NK-92 treated with Interleukin-12 subunit alpha and Interleukin-12 subunit beta, amount 100 ng/mL, for 24 hours (cell line): ENCODE results near the gene COASY.
A peak's percentile ranks its signal among the peaks of the same experiment; 100 is the strongest.
"Not testable (repeated sequence)": the region's sequence is repeated elsewhere in the genome, so short reads cannot be mapped to it uniquely, and the experiment has no call there.

Source experiments
- DNase-seq: peaks from one replicate; lab custom pipeline; 2025; lab: John Stamatoyannopoulos, UW

Gene COASY

GRCh38 chr17:42553161-42553818 is 8.7 kb upstream of the COASY start:
- no peak for DNase-seq

- no peak for DNase-seq
These were observed 8.1 kb upstream of the COASY start for GRCh38 chr17:42553866-42554249.

- peak; percentile 84 for DNase-seq
These were observed 7.5 kb upstream of the COASY start for GRCh38 chr17:42554250-42555121.

- DNase-seq, result no peak
These were observed 6.8 kb upstream of the COASY start for GRCh38 chr17:42555122-42555622.

- not testable (repeated sequence) for DNase-seq
These were observed 5.9 kb upstream of the COASY start for GRCh38 chr17:42555961-42556617.

- no peak for DNase-seq
These were observed 2.9 kb upstream of the COASY start for GRCh38 chr17:42559075-42559474.

- DNase-seq, result no peak
These were observed 1.7 kb upstream of the COASY start for GRCh38 chr17:42560246-42560645.

GRCh38 chr17:42562388-42563142 is 617 bp downstream of the COASY start:
- DNase-seq, result no peak

- DNase-seq, result no peak
These were observed 1.2 kb downstream of the COASY start for GRCh38 chr17:42563143-42563509.

- no peak for DNase-seq
These were observed 1.6 kb downstream of the COASY start for GRCh38 chr17:42563543-42563942.

- DNase-seq, result no peak
These were observed 2.0 kb downstream of the COASY start for GRCh38 chr17:42563950-42564349.

GRCh38 chr17:42564815-42565522 is 3.0 kb downstream of the COASY start:
- no peak for DNase-seq

GRCh38 chr17:42565523-42566214 is 3.7 kb downstream of the COASY start:
- no peak for DNase-seq

- DNase-seq, result no peak
These were observed 4.4 kb downstream of the COASY start for GRCh38 chr17:42566215-42566882.

- DNase-seq, result peak; percentile 92
These were observed 5.1 kb downstream of the COASY start, which contains the start of gene MLX for GRCh38 chr17:42566883-42567573. Gene MLX, plus strand, starts transcription at chr17:42567100. Its CDS starts 25 bp downstream, at chr17:42567125.

- no peak for DNase-seq
These were observed 6.6 kb downstream of the COASY start for GRCh38 chr17:42568341-42569111.

GRCh38 chr17:42571435-42572225 is 9.7 kb downstream of the COASY start:
- no peak for DNase-seq

- DNase-seq, result no peak
These were observed 11.1 kb downstream of the COASY start for GRCh38 chr17:42573095-42573494.
